Lung (tissue), 12 donors: ENCODE results near the gene MIPOL1. TPM values are rescaled to one million over a fixed set of nuclear protein-coding genes. Genes with fewer than 3 reads are reported as not detected.

Experiments used
- ATAC-seq: fragments of 200-7000 bp; cut with Tn5 transposase; one replicate; pipeline ENCODE4 v1.9.1; 2020; ENCODE audit warnings: moderate number of reproducible peaks; ENCODE audit not compliant: insufficient read depth, low FRiP score
- DNase-seq, 3 donors: peaks; one replicate each; pipeline ENCODE4 v3.0.0-alpha.2; 2013 to 2017
- H3K27ac ChIP-seq, 2 donors: one replicate each; pipeline ENCODE4 v1.5.1; 2013; ENCODE audit warnings: mild to moderate bottlenecking in 2 of 2, moderate library complexity in 2 of 2, control low read depth in 1 of 2, inconsistent platforms in 1 of 2, low read depth in 1 of 2, low read length in 1 of 2
- H3K27me3 ChIP-seq, 3 donors: one replicate each; pipeline ENCODE4 v1.5.1; 2013; ENCODE audit warnings: low read length in 2 of 3; ENCODE audit not compliant: control insufficient read depth in 3 of 3, insufficient read depth in 3 of 3
- H3K36me3 ChIP-seq, 4 donors: one replicate each; pipeline ENCODE4 v1.5.1; 2013; ENCODE audit warnings: low read length in 4 of 4, mild to moderate bottlenecking in 1 of 4, moderate library complexity in 1 of 4; ENCODE audit not compliant: control insufficient read depth in 4 of 4, insufficient read depth in 4 of 4
- H3K4me1 ChIP-seq, 5 donors: one replicate each; pipeline ENCODE4 v1.5.1; 2013; ENCODE audit warnings: low read length in 5 of 5, mild to moderate bottlenecking in 2 of 5, moderate library complexity in 1 of 5; ENCODE audit not compliant: control insufficient read depth in 5 of 5, insufficient read depth in 5 of 5
- H3K4me3 ChIP-seq: one replicate; pipeline ENCODE4 v1.5.1; 2013; ENCODE audit warnings: mild to moderate bottlenecking, control low read depth, moderate library complexity
- H3K9ac ChIP-seq, 2 donors: one replicate each; pipeline ENCODE4 v1.5.1; 2013; ENCODE audit warnings: low read length in 2 of 2, control low read depth in 1 of 2; ENCODE audit not compliant: insufficient read depth in 1 of 2
- H3K9me3 ChIP-seq, 4 donors: one replicate each; pipeline ENCODE4 v1.5.1; 2013; ENCODE audit warnings: low read length in 3 of 4, mild to moderate bottlenecking in 1 of 4, moderate library complexity in 1 of 4; ENCODE audit not compliant: control insufficient read depth in 4 of 4, insufficient read depth in 3 of 4
- whole genome bisulfite sequencing, 2 donors: extraction: QIAGEN DNeasy Blood & Tissue Kit; methylation state at CpG; one replicate each; pipeline ENCODE4 v1.1.7; 2013; 5-methylcytosine and 5-hydroxymethylcytosine counted together
- polyA plus RNA-seq, 2 donors: library from polyadenylated mRNA; stranded (reverse); fragments of 200-250 nt; gene quantifications; one replicate each; pipeline ENCODE4 v1.2.1, GENCODE V29; 2013
- total RNA-seq, 2 donors: library from RNA; depleted of rRNA in 1 of 2; stranded (reverse); fragments of >200 nt in 1 of 2; gene quantifications; one replicate each; pipeline ENCODE4 v1.2.1, GENCODE V29; 2014 to 2021
- TF ChIP-seq, protein P1 (sequence below): IDR thresholded peaks from 2 replicates; pipeline ENCODE4 v1.5.1; 2012; ENCODE audit warnings: mild to moderate bottlenecking; ENCODE audit errors: control extremely low read depth, extremely low read depth
- donor health status: control.
- donor health status: control.
- donor health status: Bipolar disorder and iron deficiency.
- donor health status: healthy.
- donor health status: DM: yes; HTN: yes; CAD: no.

MIPOL1 gene
- total and polyA plus RNA-seq, 4 donors: 2.3 to 49.9 (median 7.0) TPM

DNA sequence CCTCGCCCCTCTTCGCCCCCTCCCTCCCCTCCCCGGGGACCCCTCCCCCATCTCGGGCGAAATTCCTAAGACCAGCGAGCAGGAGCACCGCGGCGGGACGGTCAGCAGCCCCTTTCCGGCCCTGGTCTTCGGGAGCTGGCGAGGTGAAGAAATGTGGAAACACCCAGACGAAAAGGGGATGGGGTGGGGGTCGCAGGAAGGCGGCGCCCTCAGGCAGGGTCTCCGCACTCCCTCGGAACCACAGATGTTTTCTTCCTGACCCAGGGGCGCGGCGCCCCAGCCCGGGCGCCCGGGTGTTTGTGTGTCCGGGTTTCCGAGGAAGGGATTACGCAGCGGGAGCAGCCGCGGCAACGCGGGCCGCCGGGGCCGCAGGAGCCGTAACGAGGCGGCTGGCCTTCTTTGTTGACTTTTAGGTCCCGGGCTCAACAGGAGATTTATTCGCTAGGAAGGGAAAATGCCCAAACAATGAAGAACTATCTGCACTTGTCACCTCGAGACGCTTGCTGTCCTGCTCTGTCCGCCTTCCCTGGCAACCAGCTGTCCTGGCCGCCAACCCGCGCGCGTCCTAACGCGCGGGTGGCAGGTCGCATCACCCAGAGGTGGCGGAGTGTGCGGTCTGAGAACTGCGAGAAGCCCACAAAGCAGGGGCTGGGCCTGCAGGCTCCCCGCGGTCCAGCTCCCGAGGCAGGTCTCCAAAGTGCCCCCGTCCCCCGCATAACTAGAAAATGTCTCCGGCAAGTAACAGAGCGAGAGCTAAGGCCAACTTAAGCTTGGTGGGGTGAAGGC, 390.3 kb downstream of the MIPOL1 start:
- DNase-seq: peak; percentile 52 to 61 (median 57)
- no peaks in the 10 kb centered on the region for H3K36me3 ChIP-seq
- H3K9ac ChIP-seq: peak overlapping the region; percentile 3 to 65
- TF ChIP-seq, protein P1, sequence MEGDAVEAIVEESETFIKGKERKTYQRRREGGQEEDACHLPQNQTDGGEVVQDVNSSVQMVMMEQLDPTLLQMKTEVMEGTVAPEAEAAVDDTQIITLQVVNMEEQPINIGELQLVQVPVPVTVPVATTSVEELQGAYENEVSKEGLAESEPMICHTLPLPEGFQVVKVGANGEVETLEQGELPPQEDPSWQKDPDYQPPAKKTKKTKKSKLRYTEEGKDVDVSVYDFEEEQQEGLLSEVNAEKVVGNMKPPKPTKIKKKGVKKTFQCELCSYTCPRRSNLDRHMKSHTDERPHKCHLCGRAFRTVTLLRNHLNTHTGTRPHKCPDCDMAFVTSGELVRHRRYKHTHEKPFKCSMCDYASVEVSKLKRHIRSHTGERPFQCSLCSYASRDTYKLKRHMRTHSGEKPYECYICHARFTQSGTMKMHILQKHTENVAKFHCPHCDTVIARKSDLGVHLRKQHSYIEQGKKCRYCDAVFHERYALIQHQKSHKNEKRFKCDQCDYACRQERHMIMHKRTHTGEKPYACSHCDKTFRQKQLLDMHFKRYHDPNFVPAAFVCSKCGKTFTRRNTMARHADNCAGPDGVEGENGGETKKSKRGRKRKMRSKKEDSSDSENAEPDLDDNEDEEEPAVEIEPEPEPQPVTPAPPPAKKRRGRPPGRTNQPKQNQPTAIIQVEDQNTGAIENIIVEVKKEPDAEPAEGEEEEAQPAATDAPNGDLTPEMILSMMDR: no peak
- H3K4me1 ChIP-seq: peaks cover 0 to 15% (median 3%) of the 10 kb centered on the region in 5 donors
- peak overlapping the region in 1 of 2 donors; percentile 85 for H3K27ac ChIP-seq
- 2 to 5% methylated on average over 57 to 63 of the region's 63 CpGs for WGBS, 2 donors
- peaks cover 0 to 22% (median 0%) of the 10 kb centered on the region in 4 donors for H3K9me3 ChIP-seq
- peaks cover 7 to 83% (median 81%) of the 10 kb centered on the region in 3 donors for H3K27me3 ChIP-seq
- no peak for ATAC-seq
- peak overlapping the region; percentile 2 for H3K4me3 ChIP-seq

DNA sequence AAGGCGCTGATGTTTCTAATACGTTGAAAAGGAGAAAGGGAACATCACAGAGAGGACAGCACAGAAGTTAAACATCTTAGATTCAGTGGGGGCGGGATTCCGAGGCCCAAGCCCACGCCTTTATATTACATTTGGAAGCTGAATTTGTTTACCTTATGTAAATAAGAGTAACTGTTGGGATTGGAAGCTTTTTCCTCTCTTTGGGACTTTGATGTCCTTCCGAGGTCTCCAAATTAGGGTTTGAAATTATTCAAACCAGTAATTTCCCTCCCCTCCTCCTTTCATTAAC, 390.9 kb downstream of the MIPOL1 start:
- TF ChIP-seq, protein P1: no peak
- WGBS, 2 donors: 14 to 16% methylated on average over 6 of the region's 6 CpGs
- Histone ChIP-seq H3K9ac (peak overlapping the region; percentile 3 to 65), H3K9me3 (peaks cover 0 to 18% (median 0%) of the 10 kb centered on the region in 4 donors), H3K36me3 (no peaks in the 10 kb centered on the region), H3K27ac (peak overlapping the region in 1 of 2 donors; percentile 85), H3K4me1 (peaks cover 0 to 14% (median 0%) of the 10 kb centered on the region in 5 donors), H3K4me3 (no peak overlapping the region), H3K27me3 (peaks cover 4 to 86% (median 84%) of the 10 kb centered on the region in 3 donors)
- peak in 2 of 3 donors; percentile 39 to 59 for DNase-seq
- ATAC-seq: no peak

DNA sequence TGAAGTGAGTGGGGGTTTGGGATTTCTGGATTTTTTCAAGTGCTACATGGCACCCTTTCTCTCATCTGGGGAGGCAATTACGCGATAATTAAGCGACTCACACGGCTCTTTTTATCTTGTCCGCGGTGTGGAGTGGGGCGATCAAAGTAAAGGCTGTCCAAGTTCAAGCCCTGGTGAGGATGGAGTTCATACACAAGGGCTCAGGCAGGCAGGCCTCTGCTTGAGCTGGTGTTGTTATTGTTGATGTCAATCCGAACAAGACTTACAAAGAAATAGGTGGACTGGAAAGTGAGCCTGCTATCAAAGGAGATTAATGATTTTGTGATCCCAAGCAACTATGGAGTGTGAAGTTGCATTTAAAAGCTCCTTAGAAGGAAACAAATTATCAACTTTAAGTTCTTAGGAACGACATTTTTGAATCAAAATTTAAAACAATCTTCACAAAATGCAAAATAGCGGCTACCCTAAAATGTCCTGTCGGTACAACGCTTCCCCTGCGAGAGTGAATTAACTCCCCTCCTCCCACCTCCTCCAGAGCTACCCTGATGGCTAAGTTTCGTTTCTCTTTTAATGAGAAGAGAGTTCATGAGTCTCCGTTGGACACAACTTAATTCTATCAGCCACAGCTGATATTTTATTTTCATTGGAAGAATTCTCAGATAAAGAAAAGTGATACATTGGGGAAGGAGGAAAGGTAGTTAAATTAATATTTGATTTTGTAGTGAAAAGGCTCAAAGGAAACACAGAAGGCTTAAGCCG, 391.4 kb downstream of the MIPOL1 start:
- Histone ChIP-seq H3K4me1 (peaks cover 0 to 14% (median 0%) of the 10 kb centered on the region in 5 donors), H3K27ac (peak overlapping the region in 1 of 2 donors; percentile 57), H3K9ac (peak overlapping the region; percentile 21 to 71), H3K36me3 (no peaks in the 10 kb centered on the region), H3K4me3 (no peak overlapping the region), H3K9me3 (peaks cover 0 to 18% (median 0%) of the 10 kb centered on the region in 4 donors), H3K27me3 (peaks cover 4 to 91% (median 87%) of the 10 kb centered on the region in 3 donors)
- ATAC-seq (no peak), DNase-seq (peak in 2 of 3 donors; percentile 47 to 65)
- TF ChIP-seq, protein P1: no peak
- WGBS, 2 donors: 9 to 10% methylated on average over 16 of the region's 16 CpGs
